Hematopoietic multipotent progenitor cell treated with erythropoietin and hydrocortisone succinate and interleukin-3 and kit ligand, for 8 days (in vitro differentiated cells): ENCODE measurements around the gene PNPLA7.

Experiments used
- DNase-seq: peaks from one replicate; pipeline ENCODE4 v3.0.0-alpha.2; 2015

Gene PNPLA7

DNA sequence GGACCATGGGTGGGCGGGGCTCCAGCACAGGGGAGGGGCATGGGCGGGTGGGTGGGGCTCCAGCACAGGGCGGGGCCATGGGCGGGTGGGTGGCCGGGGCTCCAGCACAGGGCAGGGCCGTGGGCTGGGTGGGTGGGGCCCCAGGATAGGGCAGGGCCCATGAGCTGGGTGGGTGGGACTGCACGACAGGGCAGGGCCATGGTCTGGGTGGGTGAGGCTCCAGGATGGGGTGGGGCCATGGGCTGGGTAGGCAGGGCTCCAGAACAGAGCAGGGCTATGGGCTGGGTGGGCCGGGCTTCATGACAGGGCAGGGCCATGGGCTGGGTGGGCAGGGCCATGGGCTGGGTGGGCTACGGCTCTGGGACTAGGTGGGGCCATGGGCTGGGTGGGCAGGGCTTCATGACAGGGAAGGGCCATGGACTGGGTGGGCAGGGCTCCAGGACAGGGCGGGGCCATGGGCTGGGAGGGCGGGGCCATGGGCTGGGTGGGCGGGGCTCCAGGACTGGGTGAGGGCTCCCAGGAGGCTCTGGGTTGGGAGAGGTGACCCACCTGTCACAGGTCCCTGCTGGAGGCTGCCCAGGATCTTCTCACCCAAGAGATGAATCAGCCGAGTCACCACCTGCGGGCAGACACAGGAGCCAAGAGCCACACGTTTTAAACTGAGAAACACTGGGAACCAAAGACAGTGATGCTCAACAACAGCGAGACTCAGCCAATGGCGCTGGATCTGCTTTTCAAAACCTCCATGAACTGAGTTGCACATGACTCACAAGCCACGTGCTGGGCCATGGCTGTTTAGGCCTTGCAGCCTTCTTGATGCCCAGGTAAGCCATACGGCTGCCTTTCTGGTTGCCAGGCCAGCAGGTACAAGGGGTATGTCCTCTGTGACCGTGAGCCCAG lies 57.5 kb downstream of the PNPLA7 start:
- DNase-seq = peak; percentile 79

DNA sequence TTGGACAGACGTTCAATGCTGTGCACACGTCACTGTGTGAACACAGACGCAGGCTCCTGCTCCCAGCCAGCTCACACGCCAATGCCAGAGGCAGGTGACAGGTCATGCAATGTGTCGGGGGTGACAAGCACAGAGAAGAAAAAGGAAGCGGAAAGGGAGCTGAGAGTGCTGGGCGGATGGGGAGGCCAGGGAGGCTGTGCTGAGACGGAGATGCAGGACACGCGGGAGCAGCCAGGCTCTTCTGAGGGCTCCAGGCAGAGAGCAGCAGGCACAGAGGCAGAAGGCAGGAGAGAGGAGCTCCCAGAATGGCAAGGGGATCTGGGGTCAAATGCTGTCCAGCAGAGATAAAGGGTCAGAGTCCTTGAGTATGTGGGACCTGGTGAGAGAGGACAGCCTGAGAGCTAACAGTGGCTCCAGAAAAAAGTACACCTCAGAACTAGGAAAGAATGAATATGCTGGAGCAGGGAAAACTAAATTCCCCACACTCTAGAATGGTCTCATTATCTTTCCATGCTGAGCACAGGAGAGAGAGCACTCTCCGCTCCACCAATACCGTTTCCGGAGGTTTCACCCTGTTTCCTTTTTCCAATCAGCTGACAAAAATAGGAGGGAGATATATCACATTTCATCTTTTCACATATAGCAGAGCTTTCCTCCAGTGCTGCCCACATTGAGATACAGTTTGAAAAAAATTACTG lies 58.3 kb downstream of the PNPLA7 start:
- DNase-seq = no peak

DNA sequence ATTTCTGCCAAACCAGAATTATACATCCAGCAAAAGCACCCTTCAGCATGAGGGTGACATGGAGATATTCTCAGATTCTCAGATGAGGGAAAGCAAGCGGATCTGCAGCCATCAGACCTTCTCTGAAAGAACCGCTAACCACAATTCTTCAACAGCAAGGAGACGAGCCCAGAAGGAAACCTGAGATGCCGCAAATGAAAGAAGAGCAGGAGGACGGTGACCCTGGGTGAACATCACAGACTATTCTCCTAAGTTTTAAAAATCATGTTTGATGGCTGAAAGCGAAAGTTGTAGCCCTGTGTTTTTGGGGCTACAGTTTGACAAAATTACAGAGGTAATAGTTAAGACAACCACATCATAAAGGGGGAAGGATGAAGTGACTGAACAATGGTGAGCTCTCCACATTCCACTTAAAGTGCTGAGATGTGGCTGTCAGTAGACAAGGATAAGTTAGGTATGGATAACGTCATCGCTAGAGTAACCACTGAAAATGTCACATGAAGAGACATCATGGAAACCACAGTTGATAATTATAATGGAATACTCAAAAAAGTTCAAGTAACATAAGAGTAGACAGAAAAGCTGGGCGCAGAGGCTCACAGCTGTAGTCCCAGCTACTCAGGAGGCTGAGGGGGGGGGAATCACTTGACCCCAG lies 59.5 kb downstream of the PNPLA7 start:
- no peak for DNase-seq

DNA sequence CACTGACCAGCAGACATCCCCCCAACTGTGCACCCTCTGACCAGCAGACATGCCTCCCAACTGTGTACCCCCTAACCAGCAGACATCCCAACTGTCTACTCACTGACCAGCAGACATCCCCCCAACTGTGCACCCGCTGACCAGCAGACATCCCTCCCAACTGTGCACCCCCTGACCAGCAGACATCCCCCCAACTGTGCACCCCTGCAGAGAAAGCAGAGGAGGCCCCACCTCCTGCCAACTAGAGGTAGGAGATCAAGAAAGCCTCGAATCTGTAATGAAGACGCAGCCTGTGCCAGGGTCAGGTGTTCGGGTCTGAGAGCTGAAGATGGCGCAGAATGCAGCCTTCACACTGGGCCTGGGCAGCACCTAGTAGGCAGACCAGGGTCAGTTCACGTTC lies 61.3 kb downstream of the PNPLA7 start:
- no peak for DNase-seq

DNA sequence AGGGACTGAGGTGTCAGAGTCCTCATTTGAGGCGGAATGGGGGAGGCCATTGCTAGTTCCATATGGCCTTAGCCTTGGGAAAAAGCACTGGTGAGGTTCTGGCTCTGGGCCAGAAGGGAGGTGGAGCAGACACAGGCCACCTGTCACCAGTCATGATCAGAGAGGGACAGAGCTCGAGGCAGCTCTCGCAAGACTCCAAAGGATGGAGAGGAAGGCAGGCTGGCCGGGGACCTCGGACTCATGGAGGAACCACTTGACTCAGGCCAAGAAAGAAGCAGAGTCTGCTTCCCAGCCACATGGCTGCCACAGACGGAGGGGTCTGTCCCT lies 61.9 kb downstream of the PNPLA7 start:
- no peak for DNase-seq

DNA sequence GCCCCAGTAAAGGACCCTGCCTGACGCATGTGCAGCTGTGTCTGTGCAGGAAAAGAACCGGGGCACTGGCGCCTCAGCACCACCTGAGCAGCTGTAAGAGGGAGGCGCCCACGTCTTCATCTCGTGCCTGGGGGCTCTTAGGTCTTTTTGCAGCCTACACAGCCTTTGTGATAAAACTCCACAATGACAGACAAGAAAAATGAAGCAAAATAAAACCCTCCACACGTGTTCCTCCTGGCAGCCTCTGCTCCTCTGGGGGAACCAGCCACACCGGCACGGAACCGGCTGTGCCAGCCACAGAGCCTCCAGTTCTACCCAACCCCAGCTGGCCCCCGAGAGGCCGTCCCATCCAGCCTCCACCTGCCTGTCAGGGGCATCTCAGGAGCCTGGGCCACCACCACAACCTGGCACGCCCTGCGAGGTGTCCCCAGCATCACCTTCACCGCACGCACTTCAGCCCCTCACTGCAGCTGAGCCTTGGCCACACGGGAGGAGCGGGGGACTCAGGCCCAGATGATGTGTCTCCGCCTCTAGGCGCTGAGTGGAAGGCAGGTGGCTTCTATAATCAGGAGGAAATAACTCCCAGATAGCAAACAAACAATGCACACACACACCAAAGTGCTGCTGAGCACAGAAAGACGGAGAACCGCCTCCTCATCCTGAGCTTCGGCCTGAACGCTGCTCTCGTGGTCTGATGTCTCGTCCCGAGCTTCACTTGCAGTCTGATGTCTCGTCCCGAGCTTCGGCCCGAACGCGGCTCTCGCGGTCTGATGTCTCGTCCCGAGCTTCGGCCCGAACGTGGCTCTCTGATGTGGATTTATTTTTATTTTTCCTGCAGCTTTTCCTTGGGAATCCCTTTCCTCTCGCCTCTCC lies 62.5 kb downstream of the PNPLA7 start:
- DNase-seq = no peak

DNA sequence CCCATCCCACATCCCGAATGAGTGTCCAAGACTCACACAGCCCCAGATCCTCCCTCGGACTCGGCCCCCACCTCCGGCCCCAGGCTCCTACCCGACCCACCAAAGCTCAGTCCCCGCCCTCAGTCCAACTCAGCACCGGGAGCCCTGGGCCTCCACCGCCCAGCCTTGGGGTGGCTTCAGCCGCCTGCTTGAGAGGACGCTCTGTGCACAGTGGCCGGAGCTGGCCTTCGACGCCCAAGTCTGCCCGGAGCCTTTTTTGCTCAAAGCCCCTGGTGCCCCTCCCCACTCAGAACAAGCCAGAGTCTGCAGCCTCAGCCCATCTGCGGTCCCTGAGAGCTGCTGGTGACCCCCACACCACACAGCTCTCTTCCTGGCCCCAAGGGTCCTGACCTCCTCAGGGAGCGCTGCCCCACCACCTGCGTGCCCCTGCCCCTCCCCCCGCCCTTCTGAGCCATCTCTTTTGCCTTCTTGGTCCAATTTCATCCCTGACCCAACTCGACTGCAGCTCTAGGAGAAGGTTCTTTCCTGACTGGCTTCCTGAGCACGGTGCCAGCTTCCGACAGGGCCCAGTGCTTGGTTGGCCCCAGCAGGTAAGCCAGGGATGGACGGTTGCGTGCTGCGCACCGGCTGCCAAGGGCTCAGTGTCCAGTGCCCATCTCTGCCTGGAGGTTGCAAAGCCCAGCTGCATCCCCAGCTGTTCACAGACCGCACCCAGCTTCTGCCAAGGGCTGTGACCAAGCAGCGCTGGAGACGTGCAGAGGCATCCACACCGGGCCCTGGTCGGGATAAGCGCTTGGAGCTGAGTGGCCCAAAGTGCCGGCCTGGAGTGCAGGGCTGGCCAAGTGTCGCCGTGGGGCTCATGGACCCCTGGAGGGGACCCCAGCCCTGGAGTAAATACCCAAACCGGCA lies 63.4 kb downstream of the PNPLA7 start:
- no peak for DNase-seq

DNA sequence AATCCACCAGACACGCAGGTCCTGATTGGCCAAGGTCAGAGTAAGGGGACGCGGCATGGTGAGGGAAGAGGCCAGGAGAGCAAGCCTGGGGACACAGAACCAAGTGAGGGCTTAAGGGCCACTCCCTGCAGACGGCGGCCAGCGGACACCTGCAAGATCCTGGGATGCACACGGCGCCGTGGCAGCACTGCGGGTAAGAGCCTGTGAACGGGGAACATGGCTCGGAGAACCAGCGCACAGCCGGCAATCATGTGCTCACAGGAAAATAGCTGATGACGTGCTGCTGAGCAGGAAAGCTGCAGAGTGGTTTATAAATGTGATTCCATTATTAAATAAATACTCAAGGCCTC lies 64.1 kb downstream of the PNPLA7 start:
- DNase-seq = no peak

DNA sequence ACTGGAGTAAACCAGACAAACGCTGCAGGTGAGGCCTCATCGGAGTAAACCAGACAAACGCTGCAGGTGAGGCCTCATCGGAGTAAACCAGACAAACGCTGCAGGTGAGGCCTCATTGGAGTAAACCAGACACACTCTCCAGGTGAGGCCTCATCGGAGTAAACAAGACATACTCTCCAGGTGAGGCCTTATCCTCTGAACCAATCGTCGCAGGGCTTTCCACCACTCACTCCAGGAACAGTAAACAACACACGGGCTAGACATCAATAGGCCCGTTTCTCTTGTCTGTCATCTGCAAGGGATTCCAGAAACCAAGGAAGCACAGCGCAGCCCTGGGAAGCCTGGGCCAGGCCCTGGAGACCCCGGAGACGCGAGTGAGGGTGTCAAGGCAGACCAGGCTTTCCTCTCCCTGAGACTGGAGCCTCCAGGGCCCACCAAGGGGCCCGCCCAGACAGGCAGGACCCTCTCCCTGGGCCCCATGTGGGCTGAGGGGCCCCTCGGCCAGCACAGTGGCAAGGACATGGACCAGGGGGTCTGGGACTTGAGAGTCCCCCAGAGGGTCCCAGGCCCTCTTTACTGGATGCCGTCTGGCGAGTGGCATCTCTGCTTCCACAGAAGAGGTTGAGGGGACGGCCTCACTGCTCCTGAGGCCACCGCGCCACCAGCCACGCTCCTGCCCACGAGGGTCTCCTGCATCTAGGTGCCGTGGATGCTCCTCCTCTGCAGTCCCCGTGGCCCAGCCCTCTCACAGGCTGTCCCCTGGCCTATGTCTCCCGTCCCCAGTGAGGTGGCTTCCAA lies 64.7 kb downstream of the PNPLA7 start:
- DNase-seq = no peak

DNA sequence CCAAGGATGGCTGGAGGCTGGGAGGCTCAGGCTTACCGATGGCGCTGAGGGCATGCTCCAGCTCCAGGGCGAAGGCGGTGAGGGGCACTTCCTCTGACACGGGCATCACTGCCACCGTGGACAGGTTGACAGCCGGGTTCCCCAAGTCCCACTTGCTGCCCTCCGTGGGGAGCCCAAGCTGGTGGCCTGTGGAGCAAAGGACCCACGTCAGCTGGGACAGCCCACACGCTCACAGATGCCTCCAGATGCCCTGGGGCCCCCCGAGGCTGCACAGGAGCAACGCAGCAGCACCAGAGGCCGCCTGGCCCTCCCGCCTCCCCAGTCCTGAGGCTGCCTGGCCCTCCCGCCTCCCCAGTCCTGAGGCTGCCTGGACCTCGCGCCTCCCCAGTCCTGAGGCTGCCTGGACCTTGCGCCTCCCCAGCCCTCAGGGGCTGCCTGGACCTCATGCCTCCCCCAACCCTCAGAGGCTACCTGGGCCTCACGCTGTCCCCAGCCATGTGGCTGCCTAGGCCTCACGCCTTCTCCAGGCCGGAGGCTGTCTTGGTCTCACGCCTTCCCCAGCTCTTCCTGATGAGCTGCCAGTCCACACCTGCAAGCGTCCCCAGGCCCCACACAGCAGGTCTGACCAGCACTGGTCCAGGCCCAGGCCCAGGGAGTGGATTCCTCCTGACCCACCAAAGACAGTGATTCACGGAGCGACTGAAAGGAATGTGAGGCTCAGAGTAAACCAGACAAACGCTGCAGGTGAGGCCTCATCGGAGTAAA lies 65.5 kb downstream of the PNPLA7 start:
- no peak for DNase-seq

DNA sequence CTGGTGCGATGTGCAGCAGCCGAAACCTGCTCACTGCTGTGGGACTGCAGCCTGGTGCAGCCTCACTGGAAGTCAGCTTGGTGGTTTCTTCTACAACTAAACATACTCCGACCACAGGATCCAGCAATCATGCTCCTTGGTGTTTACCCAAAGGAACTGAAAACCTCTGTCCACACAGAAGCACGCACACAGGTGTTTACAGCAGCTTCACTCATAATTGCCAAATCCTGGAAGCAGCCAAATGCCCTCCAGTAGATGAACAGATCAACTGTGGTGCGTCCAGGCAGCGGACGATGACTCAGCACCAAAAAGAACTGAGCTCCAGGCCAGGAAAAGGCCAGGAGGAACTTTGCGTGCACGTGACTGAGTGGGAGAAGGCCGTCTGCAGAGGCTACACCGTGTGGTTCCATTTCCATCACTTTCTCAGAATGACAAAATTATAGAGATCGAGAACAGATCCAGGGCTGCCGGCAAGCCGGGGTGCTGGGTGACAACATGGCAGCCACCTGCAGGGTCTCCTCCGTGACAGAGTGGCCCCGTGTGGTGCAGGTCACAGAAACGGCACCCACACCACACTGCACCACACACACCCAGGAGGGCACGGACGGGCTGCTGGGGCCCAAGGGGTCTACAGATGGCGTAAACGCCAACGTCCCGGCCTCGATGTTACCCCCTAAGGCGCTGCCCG lies 68.0 kb downstream of the PNPLA7 start:
- peak; percentile 59 for DNase-seq

DNA sequence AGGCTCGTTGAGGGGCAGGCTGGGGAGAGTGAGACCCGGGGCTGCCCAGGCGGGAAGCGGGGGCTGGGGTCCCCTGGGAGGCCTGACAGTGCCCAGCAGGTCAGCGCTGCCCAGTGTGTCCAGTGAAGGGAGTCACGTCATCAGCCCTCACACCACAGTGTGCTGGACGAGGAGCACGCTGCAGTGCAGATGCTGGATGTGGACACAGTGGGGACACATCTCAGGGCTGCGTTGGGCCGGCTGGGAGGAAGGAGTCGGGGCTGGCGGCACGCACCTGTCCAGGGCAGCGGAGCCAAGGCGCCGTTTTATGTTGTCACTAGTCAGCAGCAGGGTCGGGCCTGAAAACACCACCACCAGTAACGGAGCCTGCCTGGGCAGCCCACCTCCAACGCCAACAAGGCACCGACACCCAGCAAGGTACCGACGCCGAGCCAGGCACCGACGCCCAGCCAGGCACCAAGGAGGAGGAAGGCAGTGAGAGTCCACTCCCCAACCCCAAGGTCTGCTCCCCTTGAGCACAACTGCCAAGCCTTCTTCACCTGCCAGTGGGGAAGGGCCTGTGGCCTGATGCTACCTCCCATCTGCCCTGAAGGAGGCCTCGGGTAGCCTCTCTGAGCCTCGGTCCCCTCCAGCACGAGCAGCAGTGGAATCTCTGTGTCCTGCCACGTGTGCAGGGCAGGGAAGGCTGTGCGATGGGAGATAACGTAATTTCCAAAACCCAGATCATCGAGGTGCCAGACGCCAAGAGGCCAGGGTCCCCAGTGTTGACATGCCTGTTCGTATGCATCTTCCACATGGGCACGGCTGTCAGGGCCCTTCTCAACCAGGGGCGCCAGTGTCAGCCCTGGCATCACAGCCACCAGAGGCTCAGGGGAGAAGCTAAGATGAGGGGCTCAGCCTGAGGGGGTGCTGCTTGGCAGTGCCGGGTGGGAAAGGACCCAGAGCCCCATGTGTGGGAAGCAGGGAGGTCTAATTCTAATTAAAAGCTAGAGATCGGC lies 69.2 kb downstream of the PNPLA7 start:
- no peak for DNase-seq

DNA sequence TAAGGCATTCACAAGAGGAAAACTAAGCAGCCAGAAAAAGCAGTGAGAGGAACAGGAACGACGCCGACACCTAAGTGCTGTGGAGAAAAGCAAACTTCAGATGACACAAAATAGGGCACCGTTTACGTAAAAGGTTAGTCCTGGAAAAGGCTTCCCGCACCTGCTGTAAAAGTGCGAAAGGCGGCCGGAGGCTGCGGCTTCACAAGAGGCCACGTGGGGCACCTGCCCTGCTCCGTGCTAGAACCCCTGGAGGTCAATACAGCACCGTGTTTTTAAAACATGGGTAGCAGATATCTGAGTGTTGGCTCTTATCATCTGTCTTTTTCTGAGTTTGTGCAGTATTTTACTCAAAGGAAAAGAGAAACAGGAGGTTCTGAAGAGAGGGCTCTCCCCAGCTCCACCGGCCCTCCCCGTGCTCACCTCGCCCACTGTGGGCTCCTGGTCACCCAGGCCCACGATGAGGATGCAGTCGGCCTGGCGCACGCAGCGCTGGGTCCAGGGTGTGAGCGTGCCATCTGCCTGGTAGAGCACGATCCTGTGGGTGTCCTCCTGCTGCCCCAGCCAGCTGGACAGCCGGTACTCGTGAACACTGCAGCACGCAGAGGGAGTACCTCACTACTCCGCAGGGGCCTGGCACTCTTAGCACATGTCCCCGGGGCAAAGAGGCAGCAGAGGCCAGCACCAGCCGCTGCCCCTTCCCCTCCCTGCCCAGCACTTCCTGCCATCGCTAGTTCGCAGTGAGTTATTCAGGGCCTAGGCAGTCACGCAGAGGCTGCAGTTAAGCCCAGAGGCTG lies 70.1 kb downstream of the PNPLA7 start:
- DNase-seq = no peak

DNA sequence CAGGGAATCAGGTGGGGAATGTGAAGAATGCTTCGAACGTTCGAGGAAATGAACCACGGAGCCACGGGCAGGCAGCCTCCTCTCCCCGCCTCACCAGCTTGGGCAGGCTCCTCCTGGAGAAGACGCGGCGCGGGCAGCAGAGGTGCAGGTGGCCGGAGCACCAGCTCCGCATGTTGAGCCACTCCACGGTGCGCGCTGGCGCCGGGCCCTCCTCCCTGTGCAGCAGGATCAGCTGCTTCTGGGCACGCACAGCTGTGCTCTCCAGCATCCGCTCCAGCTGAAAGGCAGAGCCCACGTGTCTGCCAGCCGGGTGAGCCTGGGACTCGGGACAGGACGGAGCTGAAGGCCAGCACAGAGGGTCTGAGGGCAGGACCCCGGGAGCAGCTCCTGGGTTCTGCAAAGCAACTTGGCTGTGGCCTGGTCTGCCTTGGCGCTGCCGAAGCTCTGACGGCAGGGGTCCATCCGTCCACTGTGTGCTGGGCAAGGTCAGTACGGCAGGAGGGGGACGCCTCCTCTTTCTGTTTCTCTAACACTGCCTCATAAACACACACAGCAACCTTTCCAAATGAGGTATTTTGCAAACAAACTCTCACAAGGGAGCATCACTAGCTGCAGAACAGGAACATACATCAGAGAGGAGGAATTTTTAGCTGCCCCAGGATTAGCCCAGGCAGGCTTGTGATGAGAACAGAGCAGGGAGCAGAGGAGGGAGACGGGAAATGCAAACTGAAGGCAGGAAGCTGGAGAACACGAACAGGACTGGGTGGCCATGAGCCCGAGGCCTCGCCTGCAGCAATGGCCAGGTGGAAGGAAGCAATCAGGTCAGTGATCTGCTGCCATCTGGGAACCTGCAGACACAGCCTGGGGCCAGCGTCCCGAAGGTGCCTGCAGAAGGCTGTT lies 71.0 kb downstream of the PNPLA7 start:
- no peak for DNase-seq

DNA sequence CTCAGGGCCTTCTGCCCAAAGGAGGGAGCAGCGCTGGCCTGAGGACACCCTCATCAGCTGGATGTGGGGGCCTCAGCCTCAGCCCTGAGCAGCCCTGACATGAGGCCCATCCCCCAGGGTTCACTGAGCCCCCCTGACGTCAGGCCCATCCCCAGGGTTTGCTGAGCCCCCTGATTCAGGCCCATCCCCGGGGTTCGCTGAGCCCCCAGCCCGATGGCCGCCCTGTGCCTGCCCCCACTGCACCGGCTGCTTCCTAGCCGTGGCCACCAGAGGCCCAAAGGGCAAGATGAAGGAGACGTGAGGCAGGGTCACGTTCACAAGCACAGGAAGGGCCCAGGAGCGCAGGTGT lies 71.6 kb downstream of the PNPLA7 start:
- no peak for DNase-seq

DNA sequence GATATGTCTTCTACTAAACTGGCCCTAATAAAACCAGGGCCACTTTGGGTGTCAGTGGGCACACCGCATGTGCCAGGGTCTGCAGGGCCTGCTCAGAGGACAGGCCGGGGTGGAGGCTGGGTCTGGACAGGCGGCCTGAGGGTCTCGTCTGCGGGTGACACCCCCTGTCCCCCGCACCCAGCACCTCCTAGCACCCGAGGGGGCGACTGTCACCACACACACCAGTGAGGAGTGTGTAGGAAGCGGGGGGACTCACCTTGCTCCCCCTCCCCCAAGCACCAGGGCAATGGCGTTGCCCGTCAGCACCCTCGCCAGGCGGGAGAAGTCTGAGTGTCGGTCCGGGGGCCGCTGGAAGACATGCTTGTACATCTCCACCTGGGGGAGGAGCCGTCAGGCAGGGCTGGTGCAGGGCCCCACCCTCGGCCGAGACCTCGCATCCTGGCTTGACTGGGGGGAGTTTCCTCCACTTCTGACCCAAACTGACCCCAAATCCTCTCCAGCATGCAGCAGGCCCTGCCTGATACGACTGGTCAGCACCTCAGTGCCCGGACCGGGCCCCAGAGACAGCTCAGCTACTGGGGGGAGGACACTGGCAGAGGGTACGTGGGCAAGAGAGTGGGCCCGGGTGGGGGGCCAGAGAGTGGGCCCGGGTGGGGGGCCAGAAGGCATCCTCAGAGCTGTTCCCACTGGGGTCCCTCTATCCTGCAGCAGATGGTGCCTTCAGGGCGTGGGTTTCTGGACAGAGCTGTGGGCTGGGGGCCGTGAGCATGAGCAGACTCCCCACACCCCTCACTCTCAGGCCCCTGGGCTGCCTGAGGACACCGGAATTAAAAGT lies 72.2 kb downstream of the PNPLA7 start:
- DNase-seq = no peak
